NCI-H774 (cell line): ENCODE measurements around the gene PPP1R12B.
"Not testable (repeated sequence)": the region's sequence is repeated elsewhere in the genome, so short reads cannot be mapped to it uniquely, and the experiment has no call there.

Experiments used
- DNase-seq: peaks from one replicate; lab custom pipeline; 2025; lab: John Stamatoyannopoulos, UW

PPP1R12B gene

DNA sequence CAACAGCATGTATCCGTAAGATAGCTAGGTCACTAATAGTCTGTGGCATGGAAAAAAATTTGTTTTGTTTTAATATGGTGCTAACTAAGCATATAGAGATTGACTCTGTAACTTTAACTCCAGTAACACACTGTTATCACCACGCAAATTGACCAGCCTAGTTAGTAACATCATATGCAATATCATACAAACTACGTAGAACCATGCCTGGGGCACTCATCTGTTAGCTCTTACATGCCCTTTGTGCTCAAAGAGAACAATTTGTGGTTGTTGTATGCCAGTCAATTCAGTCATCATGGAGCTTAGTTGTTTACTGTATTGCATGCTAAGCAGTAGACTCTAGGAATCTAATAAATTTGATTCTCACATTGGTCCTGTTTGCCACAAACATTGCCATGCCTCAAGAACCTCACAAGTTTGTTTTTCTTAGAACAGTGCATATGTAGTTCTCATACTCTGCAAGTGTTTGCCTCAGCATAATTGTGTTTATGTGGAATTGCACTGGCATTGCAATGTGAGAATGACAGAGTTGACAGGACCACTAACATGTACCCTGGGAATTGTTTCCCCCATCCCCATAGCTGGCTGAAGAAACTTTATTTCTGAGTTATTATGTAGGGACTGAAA is 179.7 kb downstream of the PPP1R12B start:
- not testable (repeated sequence) for DNase-seq

DNA sequence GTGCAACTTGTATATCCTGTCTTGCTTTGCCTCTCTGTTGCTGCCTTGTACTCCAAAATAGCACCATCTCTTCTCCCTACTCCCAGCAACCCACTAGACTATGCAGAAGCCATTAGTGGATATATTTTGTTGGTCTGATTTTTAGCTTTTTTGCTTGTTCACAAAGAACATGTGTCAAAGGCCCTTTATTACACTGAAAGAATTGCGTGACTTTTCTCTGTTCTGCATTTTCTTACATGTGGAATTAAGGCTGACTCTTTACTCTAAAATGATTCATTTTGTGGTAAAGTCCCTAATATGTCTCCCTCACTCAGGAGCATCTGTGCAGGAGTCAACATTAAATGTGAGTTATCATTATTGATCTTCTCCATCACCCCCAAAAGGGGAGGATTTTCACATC is 182.2 kb downstream of the PPP1R12B start:
- not testable (repeated sequence) for DNase-seq

DNA sequence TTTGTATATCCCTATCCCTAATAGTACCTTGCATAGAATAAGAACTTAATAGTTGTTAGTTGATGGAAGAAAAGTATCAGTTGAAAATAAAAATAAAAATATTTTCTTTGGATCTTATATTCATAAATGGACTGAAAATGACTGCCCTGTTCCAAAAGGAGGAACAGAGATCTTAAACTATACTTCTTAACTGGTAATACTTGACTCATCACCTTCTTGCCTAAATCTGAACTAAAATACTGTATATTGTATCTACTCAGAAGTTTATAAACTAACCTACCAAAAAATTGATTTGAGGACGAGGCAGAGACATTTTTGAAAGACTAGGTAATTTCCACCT is 182.9 kb downstream of the PPP1R12B start:
- no peak for DNase-seq

DNA sequence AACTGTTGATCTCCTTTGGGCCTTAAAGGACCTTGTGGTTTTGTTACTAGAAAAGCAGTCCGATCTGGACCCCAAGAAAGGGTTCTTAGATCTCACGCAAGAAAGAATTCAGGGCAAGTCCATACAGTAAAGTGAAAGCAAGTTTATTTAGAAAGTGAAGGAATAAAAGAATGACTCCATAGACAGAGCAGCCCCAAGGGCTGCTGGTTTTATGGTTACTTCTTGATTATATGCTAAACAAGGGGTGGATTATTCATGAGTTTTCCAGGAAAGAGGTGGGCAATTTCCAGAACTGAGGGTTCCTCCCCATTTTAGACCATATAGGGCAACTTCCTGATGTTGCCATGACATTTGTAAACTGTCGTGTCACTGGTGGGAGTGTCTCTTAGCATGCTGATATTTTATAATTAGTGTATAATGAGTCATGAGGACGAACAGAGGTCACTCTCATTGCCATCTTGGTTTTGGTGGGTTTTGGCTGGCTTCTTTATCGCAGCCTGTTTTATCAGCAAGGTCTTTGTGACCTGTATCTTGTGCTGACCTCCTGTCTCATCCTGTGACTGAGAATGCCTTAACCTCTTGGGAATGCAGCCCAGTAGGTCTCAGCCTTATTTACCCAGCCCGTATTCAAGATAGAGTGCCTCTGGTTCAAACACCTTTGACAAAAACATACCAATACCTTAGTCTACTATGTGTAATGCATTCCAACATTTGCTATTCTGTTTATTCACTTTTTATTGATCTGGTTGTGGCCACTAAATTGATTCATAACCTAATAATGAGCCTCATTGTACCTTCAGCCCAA is 183.5 kb downstream of the PPP1R12B start:
- not testable (repeated sequence) for DNase-seq

DNA sequence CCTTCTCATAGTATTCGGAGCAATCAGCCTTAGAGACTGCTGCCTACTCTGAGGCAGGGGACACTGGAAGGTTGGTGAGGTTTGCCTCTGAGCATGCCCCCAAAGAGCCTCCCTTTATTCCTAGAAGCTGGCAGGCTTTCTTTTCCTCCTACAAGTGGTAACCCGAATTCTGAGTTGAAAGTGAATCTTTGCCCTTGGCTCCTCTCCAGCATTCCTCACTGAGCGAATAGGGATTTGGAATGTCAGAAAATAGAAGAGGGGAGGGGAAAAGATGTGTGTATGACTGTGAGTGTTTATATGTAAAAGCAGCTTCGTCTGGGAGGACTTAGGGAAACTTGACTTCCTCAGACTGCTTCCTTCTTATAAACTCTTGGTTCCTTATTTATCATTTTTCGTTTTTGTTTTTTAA is 190.7 kb downstream of the PPP1R12B start:
- DNase-seq = not testable (repeated sequence)

DNA sequence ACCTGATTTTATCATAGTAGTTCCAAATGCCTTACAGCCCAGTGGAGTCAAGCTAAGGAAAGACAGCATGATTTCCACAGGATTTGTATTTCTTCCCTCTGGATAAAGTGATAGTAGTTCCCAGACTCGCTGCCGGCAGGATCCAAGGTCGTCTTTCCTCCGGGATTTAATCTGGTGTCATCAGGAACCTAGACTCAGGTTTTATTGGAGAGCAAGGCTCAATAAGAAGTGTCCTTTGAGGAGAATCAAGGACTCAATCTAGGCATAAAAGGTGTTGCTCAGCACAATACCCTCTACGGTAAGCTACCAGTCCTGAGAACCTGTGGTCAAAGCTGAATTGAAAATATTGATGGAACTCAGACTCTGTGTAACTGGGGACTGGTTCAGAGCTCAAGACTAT is 191.1 kb downstream of the PPP1R12B start:
- not testable (repeated sequence) for DNase-seq

DNA sequence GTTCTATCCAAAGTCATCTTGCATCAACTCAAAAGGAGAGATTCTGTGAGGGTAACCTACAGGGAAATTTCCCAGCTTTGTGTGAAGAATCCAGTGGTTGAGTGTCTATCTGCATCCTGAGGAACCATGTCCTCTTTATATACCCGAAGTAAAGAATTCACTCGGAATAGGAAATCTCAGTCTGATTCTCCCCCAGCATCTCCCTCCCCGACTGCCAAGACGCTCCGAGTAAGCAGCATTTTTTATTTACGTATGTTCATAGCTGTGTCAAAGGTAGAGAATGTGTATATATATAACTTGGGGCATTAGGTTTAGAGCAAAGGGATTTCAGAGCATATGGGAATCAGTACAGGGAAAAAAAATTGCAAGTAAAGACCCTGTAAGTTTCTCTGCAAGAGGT is 191.5 kb downstream of the PPP1R12B start:
- DNase-seq = no peak

DNA sequence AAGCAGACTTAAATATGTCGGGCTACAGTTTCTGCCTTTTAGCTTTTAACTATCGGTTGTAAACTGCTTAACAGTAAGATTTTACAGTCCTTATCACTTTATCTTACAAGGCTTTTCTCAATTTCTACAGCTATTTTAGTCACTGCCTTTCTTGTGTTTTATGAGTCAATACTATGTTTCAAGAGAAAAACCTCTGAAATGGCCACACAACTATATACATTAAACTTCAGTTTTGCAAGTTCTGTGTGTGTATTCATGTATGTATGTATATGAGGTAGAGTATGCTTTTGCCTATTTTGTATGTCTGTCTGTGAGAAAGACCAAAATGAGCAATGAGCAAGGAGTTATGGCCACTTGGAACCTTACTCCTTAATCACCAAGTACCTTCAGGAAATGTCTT is 191.9 kb downstream of the PPP1R12B start:
- DNase-seq = no peak

DNA sequence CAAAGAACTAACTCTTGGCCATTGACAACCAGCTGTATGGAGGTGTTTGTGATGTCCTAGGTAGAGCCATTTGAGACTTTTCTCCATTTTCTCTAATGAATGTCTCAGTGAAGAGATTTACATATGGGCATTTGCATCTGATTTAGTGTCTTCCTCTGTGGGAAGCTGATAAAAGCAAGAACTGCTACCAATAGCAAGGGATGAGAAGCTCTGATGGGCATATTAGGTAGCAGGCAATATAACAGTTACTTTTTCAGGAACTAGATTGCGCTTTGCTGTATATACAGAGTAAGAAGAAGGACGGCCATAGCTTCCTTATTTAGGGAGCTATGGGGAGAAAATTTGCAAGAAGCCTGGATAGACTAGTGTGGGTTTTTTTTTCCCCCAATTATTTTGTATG is 192.4 kb downstream of the PPP1R12B start:
- not testable (repeated sequence) for DNase-seq

DNA sequence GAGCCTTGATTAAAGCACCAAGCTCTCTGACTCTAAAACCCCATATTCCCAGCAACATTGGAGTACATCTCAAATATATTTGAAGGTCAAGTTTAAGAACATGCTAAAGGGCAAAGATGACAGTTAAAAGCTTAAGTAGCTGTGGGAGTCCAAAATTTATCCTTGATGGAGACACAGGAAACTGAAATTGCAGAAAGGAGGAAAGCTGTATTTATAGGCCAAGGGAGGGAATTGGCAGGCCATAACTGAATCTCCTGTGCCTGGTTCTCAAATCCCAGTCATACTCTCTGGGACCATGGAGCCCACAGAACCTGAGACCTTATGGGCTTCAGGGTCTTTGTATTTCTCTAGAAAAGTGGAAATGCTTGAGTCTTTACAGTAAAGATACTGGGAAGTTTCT is 193.9 kb downstream of the PPP1R12B start:
- not testable (repeated sequence) for DNase-seq

DNA sequence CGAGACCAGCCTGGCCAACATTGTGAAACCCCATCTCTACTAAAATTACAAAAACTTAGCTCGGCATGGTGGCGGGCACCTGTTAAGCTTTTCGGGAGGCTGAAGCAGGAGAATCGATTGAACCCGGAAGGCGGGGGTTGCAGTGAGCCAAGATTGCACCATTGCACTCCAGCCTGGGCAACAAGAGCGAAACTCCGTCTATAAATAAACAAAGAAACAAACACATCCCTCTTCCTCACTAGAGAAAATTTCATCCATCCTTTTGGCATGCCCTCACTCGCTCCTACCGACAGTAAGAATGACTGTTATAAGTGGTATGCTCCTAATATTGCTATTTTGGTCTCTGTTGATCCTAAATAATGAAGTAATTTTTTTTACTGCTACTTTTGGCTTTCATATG is 195.0 kb downstream of the PPP1R12B start:
- DNase-seq = not testable (repeated sequence)

DNA sequence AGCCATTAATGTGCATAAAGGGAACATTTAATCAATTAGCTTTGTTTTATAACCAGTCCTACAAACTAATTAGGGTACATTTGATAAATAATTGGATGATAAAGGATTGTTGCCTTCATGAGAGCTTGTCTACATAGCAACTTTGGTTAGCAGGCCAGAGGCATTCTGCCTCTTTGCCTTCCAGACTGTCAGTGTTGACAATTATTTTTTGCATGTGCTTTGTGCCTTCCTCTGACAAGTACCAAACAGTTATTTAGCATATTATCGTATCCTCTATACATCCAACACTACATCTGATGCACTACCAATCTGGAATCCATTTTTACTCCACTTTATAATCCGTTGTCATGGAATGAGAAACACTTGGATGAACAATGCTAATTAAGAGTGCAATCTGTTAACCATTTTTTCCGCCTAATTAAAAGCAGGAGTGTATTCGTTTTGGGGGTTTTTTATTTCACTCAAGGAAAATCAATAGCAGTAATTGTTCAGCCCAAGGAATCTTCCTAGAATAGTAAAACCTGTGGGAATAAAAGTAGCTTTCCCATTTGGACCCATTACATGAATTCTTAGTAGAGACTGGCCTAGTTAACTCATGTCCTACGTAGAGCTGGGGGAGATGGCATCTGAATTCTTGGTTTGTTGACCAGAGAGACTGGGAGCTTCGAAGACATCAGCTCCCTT is 196.4 kb downstream of the PPP1R12B start:
- not testable (repeated sequence) for DNase-seq

DNA sequence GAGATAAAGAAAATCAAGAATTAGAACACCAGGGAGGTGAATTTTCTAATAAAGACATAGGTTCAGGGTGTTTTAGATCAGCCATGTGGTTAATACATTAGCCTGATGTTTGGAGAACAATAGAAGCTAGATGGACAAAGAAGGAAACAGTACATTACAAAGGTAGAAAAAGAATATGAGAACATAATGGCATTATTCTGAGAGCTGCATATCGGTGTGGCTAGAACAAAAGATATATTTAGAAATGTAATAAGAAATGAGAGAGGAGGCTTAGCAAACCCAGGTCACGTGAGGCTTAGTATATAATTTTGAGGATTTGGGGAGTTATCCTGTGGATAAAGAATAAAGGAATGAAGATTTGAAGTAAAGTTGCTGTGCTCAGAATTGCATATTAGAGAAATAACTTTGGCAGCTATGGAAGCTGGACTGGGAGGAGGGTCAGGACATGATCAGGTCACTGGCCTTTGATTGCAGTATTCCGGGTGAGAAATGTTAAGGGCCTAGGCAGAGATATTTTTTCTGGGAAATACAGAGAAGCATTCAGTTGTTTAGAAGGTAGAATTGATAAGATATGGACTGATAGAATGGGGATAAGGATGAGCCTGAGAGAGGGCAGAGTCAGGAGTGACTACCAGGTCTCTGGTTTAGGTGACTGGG is 197.3 kb downstream of the PPP1R12B start:
- not testable (repeated sequence) for DNase-seq

DNA sequence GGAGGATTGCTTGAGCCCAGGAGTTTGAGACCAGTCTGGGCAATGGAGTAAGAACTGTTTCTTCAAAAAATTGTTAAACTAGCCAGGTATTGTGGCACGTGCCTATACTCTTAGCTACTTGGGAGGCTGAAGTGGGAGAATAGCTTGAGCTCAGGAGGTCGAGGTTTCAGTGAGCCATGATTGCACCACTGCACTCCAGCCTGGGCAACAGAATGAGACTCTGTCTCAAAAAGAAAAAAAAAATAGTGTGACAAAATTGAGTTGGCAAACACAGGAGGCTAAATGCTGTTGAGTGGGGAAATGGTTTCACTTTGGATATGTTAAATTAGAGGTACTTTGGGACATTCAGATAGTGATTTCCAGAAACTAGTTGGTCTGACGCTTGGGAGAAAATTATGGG is 197.9 kb downstream of the PPP1R12B start:
- DNase-seq = not testable (repeated sequence)

DNA sequence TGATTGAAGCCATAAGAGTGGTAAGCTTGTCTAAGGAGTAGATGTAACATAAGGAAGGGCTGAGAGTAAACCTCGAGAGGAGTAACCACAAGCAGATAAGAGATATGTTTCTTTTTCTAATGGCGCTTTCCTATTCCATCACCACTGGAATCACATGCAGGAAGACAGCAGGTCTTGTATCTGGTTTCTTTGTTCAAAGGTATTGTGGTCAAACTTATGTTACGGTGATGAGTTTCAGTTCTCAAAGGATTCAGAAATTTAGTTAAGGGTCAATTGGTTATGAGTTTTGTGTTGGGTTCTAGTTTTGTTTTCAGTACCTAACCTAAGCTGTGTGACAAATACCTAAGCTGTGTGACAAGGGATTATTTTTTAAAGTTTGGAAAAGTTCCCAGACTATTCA is 198.3 kb downstream of the PPP1R12B start:
- not testable (repeated sequence) for DNase-seq

DNA sequence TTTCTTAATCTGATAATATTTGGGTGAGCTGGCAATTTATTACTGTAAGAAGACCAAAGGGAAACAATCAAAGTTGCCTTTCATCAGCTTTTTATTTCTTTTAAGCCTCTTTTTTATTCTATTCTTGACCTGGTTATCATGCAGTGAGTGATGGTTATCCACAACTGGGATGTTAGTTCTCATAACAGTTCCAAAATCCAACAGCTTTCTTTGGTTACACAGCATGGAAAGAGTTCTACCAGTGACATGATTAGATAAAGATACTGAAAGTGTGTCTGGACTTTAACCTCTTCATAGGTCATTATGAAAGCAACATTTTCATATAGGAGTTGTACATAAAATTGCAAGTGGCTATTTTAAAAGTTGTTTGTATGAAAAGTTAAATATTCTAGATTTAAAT is 198.7 kb downstream of the PPP1R12B start:
- no peak for DNase-seq

DNA sequence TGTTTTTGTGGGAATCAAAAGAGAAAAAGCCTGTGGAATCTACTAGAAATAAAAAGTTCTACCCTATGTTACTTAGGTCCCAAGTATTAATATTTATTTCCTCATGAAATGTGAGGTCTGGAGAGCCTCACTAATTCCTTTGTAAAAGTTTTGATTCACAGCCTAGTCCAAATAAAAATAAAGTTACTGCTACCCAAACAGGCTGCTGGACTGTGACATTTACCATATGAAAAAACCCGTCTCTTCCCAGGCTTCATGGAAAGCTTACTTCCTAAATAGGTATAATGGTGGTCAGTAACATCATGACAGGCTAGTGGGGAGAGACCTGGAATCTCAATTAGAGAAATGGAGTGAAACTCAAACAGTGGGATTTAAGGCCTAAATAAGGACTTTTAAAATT is 201.6 kb downstream of the PPP1R12B start:
- not testable (repeated sequence) for DNase-seq

DNA sequence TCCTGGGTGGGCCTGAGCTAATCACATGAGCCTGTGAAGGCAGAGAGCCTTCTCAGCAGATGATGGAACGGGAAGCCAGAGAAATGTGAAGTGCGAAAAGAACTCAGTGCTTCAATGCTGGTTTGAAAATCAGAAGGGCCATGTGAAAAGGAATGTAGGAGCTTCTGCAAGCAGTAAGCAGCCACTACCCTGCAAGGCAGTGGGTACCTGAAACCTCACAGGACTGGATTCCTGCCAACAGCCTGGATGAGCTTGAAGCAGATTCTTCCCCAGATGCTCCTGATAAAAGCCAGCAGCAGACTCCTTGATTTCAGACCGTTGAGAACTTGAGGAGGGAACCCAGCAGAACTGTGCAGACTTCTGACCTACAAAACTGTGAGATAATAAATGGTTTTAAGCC is 203.2 kb downstream of the PPP1R12B start:
- DNase-seq = no peak

DNA sequence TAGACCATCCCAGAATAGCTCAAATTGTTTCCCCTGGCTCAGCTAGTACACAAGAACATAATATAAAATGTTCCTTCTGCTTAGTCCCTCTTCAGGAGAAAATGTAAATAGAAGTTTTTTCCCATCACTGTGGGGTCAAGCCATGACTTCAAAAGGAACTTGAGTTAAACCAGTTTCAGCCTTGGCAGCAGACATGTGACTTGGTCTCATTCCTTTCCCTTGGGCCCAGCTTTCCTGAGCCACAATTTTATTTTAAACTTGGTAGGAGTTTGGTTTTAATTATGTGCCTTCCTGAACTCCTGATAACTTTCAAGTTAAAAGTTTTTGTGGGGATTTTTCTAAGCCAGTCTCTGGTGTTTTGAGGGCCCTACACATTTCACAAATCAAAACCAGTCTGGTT is 204.1 kb downstream of the PPP1R12B start:
- not testable (repeated sequence) for DNase-seq

DNA sequence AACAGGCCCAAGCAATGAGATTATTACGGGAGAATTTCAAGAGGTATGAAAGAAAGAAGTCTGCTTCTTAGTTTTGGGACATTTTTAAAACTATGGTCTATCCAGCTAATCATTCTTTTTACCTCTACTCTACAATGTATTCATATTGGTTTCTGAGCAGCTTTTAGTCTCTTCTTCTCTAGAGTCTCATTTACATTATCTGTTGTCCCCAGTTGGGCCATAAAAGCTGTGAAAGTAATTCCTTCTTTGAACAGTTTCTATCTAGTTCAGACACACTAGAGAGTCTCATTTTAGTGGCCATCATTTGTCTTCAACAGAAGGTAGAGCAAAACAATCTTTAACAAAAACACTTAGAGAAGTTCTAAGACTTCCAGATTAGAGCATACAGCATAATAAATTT is 204.6 kb downstream of the PPP1R12B start:
- DNase-seq = not testable (repeated sequence)

DNA sequence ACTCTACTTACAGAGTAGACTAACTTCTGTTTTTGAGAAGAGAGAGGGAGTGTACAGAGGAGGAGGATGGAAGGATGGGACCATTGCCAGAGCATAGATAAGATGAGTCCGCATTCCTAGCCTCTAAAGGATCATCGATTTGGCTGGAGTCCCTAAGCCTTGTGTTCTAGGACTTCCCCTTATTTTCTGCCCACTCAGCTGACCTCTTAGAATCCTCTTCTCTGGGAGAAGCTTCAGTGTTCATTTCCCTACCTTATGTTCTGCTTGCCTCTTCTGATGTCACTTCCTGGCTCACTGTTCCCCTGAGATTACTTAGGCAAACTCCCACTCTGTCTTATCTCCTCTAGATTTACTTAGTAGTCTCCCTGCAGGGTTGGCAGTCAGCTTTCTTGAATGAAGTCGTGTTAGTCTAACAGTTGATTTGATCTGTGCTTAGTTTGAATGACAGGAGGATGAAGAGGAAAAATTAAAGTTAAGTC is 205.1 kb downstream of the PPP1R12B start:
- DNase-seq = no peak

DNA sequence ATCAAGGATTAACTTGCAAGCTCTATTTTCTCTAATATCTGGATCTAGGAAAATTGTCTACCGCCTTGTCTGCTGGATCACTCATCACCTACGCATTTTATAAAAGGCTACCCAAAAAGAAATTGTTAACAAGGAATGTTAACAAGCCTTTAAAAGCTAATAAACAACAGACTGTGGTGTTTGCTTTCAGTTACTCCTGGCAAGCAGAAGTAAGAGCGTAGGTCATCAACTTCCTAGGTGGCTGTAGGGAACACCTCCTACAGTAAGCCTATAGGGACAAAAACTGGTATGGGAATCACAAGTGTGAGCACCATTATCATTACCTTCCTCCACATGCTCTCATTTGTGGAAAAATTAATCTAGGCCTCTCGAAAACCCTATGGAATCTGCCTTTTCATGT is 206.1 kb downstream of the PPP1R12B start:
- not testable (repeated sequence) for DNase-seq
